ENCODE data around the gene POU3F3.

The POU3F3 gene

GRCh38 chr2:104880076-104880475 lies 26.2 kb downstream of the POU3F3 start:
- H3K27me3 ChIP-seq (ENCODE audit: insufficient read depth, low read length): no peaks in the 10 kb centered on the region

GRCh38 chr2:104883357-104883756 lies 29.4 kb downstream of the POU3F3 start:
- H3K4me3 ChIP-seq (ENCODE audit: low read length): no peak overlapping the region
- H3K4me1 ChIP-seq (ENCODE audit: insufficient read depth, low read length): peaks cover 11% of the 10 kb centered on the region
- no peaks in the 10 kb centered on the region for H3K27me3 ChIP-seq (ENCODE audit: insufficient read depth, low read length)
- no peaks in the 10 kb centered on the region for H3K9me3 ChIP-seq (ENCODE audit: low read length)
- H3K36me3 ChIP-seq (ENCODE audit: insufficient read depth, low read length): no peaks in the 10 kb centered on the region
- no peak overlapping the region for H2AFZ ChIP-seq (ENCODE audit: low read depth, low read length)

More at GRCh38 chr2:104880076-104880475, 26.2 kb downstream of the POU3F3 start:
- no peaks in the 10 kb centered on the region for H3K36me3 ChIP-seq (ENCODE audit: insufficient read depth, low read length)
- no peaks in the 10 kb centered on the region for H3K9me3 ChIP-seq (ENCODE audit: low read length)
- H2AFZ ChIP-seq (ENCODE audit: low read depth, low read length): no peak overlapping the region
- H3K4me1 ChIP-seq (ENCODE audit: insufficient read depth, low read length): peaks cover 6% of the 10 kb centered on the region
- no peak overlapping the region for H3K4me3 ChIP-seq (ENCODE audit: low read length)

- H3K4me1 ChIP-seq (ENCODE audit: insufficient read depth, low read length): peaks cover 11% of the 10 kb centered on the region
- H3K9me3 ChIP-seq (ENCODE audit: low read length): no peaks in the 10 kb centered on the region
- no peaks in the 10 kb centered on the region for H3K27me3 ChIP-seq (ENCODE audit: insufficient read depth, low read length)
- no peaks in the 10 kb centered on the region for H3K36me3 ChIP-seq (ENCODE audit: insufficient read depth, low read length)
- no peak overlapping the region for H3K4me3 ChIP-seq (ENCODE audit: low read length)
- H2AFZ ChIP-seq (ENCODE audit: low read depth, low read length): no peak overlapping the region
These were observed 31.3 kb downstream of the POU3F3 start for GRCh38 chr2:104885119-104885782.

GRCh38 chr2:104887676-104888075 lies 33.8 kb downstream of the POU3F3 start:
- no peaks in the 10 kb centered on the region for H3K36me3 ChIP-seq (ENCODE audit: insufficient read depth, low read length)
- H3K27me3 ChIP-seq (ENCODE audit: insufficient read depth, low read length): no peaks in the 10 kb centered on the region
- H3K4me3 ChIP-seq (ENCODE audit: low read length): no peak overlapping the region
- no peak overlapping the region for H2AFZ ChIP-seq (ENCODE audit: low read depth, low read length)
- peaks cover 11% of the 10 kb centered on the region for H3K4me1 ChIP-seq (ENCODE audit: insufficient read depth, low read length)
- H3K9me3 ChIP-seq (ENCODE audit: low read length): no peaks in the 10 kb centered on the region

GRCh38 chr2:104888489-104889258 lies 34.8 kb downstream of the POU3F3 start:
- Histone ChIP-seq H3K4me3 (ENCODE audit: low read length) (no peak overlapping the region), H2AFZ (ENCODE audit: low read depth, low read length) (no peak overlapping the region), H3K4me1 (ENCODE audit: insufficient read depth, low read length) (peaks cover 6% of the 10 kb centered on the region), H3K9me3 (ENCODE audit: low read length) (no peaks in the 10 kb centered on the region), H3K36me3 (ENCODE audit: insufficient read depth, low read length) (no peaks in the 10 kb centered on the region), H3K27me3 (ENCODE audit: insufficient read depth, low read length) (no peaks in the 10 kb centered on the region)

GRCh38 chr2:104889291-104889959 lies 35.5 kb downstream of the POU3F3 start:
- H2AFZ ChIP-seq (ENCODE audit: low read depth, low read length): no peak overlapping the region
- no peaks in the 10 kb centered on the region for H3K9me3 ChIP-seq (ENCODE audit: low read length)
- H3K4me1 ChIP-seq (ENCODE audit: insufficient read depth, low read length): peaks cover 6% of the 10 kb centered on the region
- H3K27me3 ChIP-seq (ENCODE audit: insufficient read depth, low read length): no peaks in the 10 kb centered on the region
- H3K36me3 ChIP-seq (ENCODE audit: insufficient read depth, low read length): no peaks in the 10 kb centered on the region
- H3K4me3 ChIP-seq (ENCODE audit: low read length): no peak overlapping the region

GRCh38 chr2:104889960-104890684 lies 36.2 kb downstream of the POU3F3 start:
- Histone ChIP-seq H3K27me3 (ENCODE audit: insufficient read depth, low read length) (no peaks in the 10 kb centered on the region), H2AFZ (ENCODE audit: low read depth, low read length) (no peak overlapping the region), H3K36me3 (ENCODE audit: insufficient read depth, low read length) (no peaks in the 10 kb centered on the region), H3K4me1 (ENCODE audit: insufficient read depth, low read length) (peaks cover 4% of the 10 kb centered on the region), H3K9me3 (ENCODE audit: low read length) (no peaks in the 10 kb centered on the region), H3K4me3 (ENCODE audit: low read length) (no peak overlapping the region)

- Histone ChIP-seq H3K36me3 (ENCODE audit: insufficient read depth, low read length) (no peaks in the 10 kb centered on the region), H3K9me3 (ENCODE audit: low read length) (no peaks in the 10 kb centered on the region), H3K4me1 (ENCODE audit: insufficient read depth, low read length) (no peaks in the 10 kb centered on the region), H3K27me3 (ENCODE audit: insufficient read depth, low read length) (no peaks in the 10 kb centered on the region), H3K4me3 (ENCODE audit: low read length) (no peak overlapping the region), H2AFZ (ENCODE audit: low read depth, low read length) (no peak overlapping the region)
These were observed 36.8 kb downstream of the POU3F3 start for GRCh38 chr2:104890685-104891069.

GRCh38 chr2:104891145-104891544 lies 37.2 kb downstream of the POU3F3 start:
- H3K36me3 ChIP-seq (ENCODE audit: insufficient read depth, low read length): no peaks in the 10 kb centered on the region
- H3K4me3 ChIP-seq (ENCODE audit: low read length): no peak overlapping the region
- H2AFZ ChIP-seq (ENCODE audit: low read depth, low read length): no peak overlapping the region
- no peaks in the 10 kb centered on the region for H3K4me1 ChIP-seq (ENCODE audit: insufficient read depth, low read length)
- H3K9me3 ChIP-seq (ENCODE audit: low read length): no peaks in the 10 kb centered on the region
- H3K27me3 ChIP-seq (ENCODE audit: insufficient read depth, low read length): no peaks in the 10 kb centered on the region

GRCh38 chr2:104896446-104896845 lies 42.5 kb downstream of the POU3F3 start:
- Histone ChIP-seq H3K27me3 (ENCODE audit: insufficient read depth, low read length) (no peaks in the 10 kb centered on the region), H3K4me1 (ENCODE audit: insufficient read depth, low read length) (no peaks in the 10 kb centered on the region), H2AFZ (ENCODE audit: low read depth, low read length) (no peak overlapping the region), H3K36me3 (ENCODE audit: insufficient read depth, low read length) (no peaks in the 10 kb centered on the region), H3K4me3 (ENCODE audit: low read length) (no peak overlapping the region), H3K9me3 (ENCODE audit: low read length) (peaks cover 4% of the 10 kb centered on the region)

GRCh38 chr2:104897515-104898184 lies 43.7 kb downstream of the POU3F3 start:
- Histone ChIP-seq H3K9me3 (ENCODE audit: low read length) (peaks cover 4% of the 10 kb centered on the region), H3K4me1 (ENCODE audit: insufficient read depth, low read length) (no peaks in the 10 kb centered on the region), H3K36me3 (ENCODE audit: insufficient read depth, low read length) (no peaks in the 10 kb centered on the region), H3K27me3 (ENCODE audit: insufficient read depth, low read length) (no peaks in the 10 kb centered on the region), H3K4me3 (ENCODE audit: low read length) (no peak overlapping the region), H2AFZ (ENCODE audit: low read depth, low read length) (no peak overlapping the region)

GRCh38 chr2:104900608-104901007 lies 46.7 kb downstream of the POU3F3 start:
- no peak overlapping the region for H3K4me3 ChIP-seq (ENCODE audit: low read length)
- no peaks in the 10 kb centered on the region for H3K27me3 ChIP-seq (ENCODE audit: insufficient read depth, low read length)
- H3K9me3 ChIP-seq (ENCODE audit: low read length): peaks cover 4% of the 10 kb centered on the region
- H3K36me3 ChIP-seq (ENCODE audit: insufficient read depth, low read length): no peaks in the 10 kb centered on the region
- no peak overlapping the region for H2AFZ ChIP-seq (ENCODE audit: low read depth, low read length)
- no peaks in the 10 kb centered on the region for H3K4me1 ChIP-seq (ENCODE audit: insufficient read depth, low read length)
